Adipocyte (in vitro differentiated cells): ENCODE results near the gene BPIFB3.
A peak's percentile ranks its signal among the peaks of the same experiment; 100 is the strongest.
"Not testable (repeated sequence)": the region's sequence is repeated elsewhere in the genome, so short reads cannot be mapped to it uniquely, and the experiment has no call there.

ENCODE experiments used
- DNase-seq: peaks from one replicate; pipeline ENCODE4 v3.0.0-alpha.2; 2015; ENCODE audit warnings: low read depth
- H3K27me3 ChIP-seq: replicated peaks from 2 replicates; pipeline ENCODE4 v1.7.0; 2013; ENCODE audit warnings: mild to moderate bottlenecking, low read length, moderate library complexity; ENCODE audit not compliant: control insufficient read depth, insufficient read depth
- H3K36me3 ChIP-seq: 2 replicates; pipeline ENCODE4 v1.7.0; 2013; ENCODE audit warnings: low read length, mild to moderate bottlenecking, moderate library complexity; ENCODE audit not compliant: control insufficient read depth, insufficient read depth, severe bottlenecking
- H3K4me1 ChIP-seq: 2 replicates; pipeline ENCODE4 v1.7.0; 2013; ENCODE audit warnings: mild to moderate bottlenecking, low read length, moderate library complexity; ENCODE audit not compliant: control insufficient read depth, insufficient read depth
- H3K4me3 ChIP-seq: 2 replicates; pipeline ENCODE4 v1.7.0; 2013; ENCODE audit warnings: mild to moderate bottlenecking, low read length, moderate library complexity
- H3K9ac ChIP-seq: 2 replicates; pipeline ENCODE4 v1.7.0; 2013; ENCODE audit warnings: mild to moderate bottlenecking, low read length, moderate library complexity
- H3K9me3 ChIP-seq: 2 replicates; pipeline ENCODE4 v1.7.0; 2013; ENCODE audit warnings: mild to moderate bottlenecking, low read length, moderate library complexity; ENCODE audit not compliant: control insufficient read depth

BPIFB3 gene

DNA sequence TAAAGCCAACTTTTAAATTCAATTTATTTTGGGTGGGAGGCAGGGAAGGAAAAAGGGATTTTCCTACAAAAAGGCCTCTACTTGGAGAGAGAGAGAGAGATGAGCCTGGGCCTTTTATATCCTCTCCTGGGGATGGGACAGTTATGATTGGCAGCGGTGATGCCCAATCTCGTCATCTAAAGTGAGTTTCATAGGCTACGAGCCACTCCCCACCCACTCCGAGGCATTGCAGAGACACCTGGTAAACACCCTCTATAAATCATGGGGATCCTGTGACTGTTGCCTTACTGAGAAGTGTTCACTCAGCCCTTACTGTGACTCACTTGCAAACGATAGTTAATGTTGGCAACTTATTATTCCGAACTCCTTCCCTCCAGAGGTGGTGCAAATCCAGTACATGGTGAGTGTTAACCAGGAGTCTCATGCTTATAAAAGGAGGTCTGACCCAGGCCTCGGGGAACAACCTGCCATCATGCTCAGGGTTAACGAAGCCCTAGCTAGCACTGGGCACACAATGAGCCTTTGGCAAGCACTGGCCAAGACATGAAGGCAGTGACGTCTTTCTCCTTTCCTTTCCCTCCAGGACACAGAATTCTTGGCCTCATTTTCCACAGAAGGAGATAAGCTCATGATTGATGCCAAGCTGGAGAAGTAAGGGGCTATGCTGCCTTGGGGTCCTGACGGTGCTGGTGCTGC lies 46.3 kb downstream of the BPIFB3 start:
- H3K4me1 ChIP-seq = peaks cover 23% of the 10 kb centered on the region
- no peaks in the 10 kb centered on the region for H3K9me3 ChIP-seq
- no peak overlapping the region for H3K4me3 ChIP-seq
- H3K36me3 ChIP-seq = no peaks in the 10 kb centered on the region
- DNase-seq = no peak
- H3K27me3 ChIP-seq = peaks cover 8% of the 10 kb centered on the region
- no peak overlapping the region for H3K9ac ChIP-seq

GRCh38 chr20:33103556-33103955 lies 49.9 kb downstream of the BPIFB3 start:
- Histone ChIP-seq H3K9me3 (no peaks in the 10 kb centered on the region), H3K4me3 (no peak overlapping the region), H3K27me3 (peaks cover 8% of the 10 kb centered on the region), H3K9ac (no peak overlapping the region), H3K36me3 (no peaks in the 10 kb centered on the region), H3K4me1 (peaks cover 19% of the 10 kb centered on the region)
- no peak for DNase-seq

DNA sequence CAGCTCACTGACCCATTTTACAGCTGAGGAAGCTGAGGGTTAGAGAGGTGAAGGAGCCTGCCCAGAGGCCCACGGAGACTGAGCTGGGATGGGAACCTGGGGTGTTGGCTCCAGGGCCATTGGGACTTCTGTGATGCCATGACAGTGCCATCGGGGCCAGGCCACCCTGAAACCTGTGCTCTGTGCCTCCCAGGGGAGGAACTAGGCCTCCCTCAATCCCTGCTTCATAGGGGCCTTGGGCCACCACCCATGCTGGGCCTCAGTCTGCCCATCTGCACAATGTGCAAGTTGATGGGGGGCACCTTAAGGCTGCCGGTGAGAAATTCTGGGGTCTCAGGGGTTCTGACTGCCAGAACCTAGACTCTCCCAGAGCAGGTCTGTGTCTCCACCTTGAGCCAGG lies 50.6 kb downstream of the BPIFB3 start:
- Histone ChIP-seq H3K4me3 (no peak overlapping the region), H3K4me1 (peaks cover 19% of the 10 kb centered on the region), H3K27me3 (peaks cover 8% of the 10 kb centered on the region), H3K36me3 (no peaks in the 10 kb centered on the region), H3K9ac (peak overlapping the region; percentile 52), H3K9me3 (no peaks in the 10 kb centered on the region)
- no peak for DNase-seq

- no peaks in the 10 kb centered on the region for H3K36me3 ChIP-seq
- H3K27me3 ChIP-seq = peaks cover 8% of the 10 kb centered on the region
- H3K9me3 ChIP-seq = no peaks in the 10 kb centered on the region
- no peak for DNase-seq
- peak overlapping the region; percentile 38 for H3K4me3 ChIP-seq
- H3K9ac ChIP-seq = no peak overlapping the region
- H3K4me1 ChIP-seq = peaks cover 19% of the 10 kb centered on the region
Observed at GRCh38 chr20:33105316-33105924, 51.7 kb downstream of the BPIFB3 start.

DNA sequence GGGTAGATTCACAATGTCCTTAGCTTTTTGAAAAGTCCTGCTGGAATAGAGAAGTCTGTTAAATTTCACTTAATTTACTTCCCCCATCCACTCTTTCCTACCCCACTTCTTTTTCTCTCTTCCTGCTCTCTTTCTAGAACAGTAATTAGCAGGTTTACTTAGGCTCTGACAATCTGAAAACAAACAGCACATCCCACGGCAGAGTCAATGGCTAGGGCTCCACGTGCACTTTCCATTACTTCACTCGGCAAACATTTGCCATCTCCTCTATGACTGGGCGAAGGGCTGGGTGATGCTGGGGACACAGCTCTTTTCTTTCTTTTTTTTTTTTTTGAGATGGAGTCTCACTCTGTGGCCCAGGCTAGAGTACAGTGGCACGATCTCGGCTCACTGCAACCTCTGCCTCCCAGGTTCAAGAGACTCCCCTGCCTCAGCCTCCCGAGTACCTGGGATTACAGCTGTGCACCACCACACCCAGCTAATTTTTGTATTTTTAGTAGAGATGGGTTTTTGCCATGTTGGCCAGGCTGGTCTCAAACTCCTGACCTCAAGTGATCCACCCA lies 52.4 kb downstream of the BPIFB3 start:
- peak overlapping the region; percentile 38 for H3K4me3 ChIP-seq
- DNase-seq = not testable (repeated sequence)

DNA sequence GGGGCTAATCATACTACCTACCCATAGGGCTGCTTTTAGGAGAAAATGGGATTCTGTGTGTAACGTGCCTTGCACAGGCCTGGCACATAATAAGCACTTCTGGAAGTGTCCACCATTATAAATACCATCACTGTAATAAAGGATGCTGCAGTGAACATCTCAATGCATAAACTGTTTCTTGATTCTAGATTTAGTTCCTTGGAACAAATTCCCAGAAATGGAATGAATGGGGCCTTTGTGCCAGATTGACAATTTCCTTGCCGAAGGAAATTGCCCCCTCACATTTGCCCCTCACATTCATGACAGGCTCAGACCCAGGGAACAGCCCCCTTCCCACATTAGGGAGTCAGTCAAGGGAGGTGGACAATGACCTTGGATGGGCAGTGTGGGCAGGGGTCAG lies 55.0 kb downstream of the BPIFB3 start:
- H3K9ac ChIP-seq = no peak overlapping the region
- DNase-seq = no peak
- peaks cover 23% of the 10 kb centered on the region for H3K4me1 ChIP-seq
- H3K4me3 ChIP-seq = no peak overlapping the region
- H3K36me3 ChIP-seq = no peaks in the 10 kb centered on the region
- H3K9me3 ChIP-seq = no peaks in the 10 kb centered on the region
- H3K27me3 ChIP-seq = no peaks in the 10 kb centered on the region

More for the DNA sequence above, 52.4 kb downstream of the BPIFB3 start:
- H3K9me3 ChIP-seq, H3K27me3 ChIP-seq, H3K36me3 ChIP-seq, H3K9ac ChIP-seq: not testable (repeated sequence)
- H3K4me1 ChIP-seq = peaks cover 19% of the 10 kb centered on the region

GRCh38 chr20:33110147-33110825 lies 56.6 kb downstream of the BPIFB3 start:
- Histone ChIP-seq H3K27me3 (no peaks in the 10 kb centered on the region), H3K9ac (no peak overlapping the region), H3K4me3 (no peak overlapping the region), H3K4me1 (peaks cover 15% of the 10 kb centered on the region), H3K36me3 (no peaks in the 10 kb centered on the region), H3K9me3 (no peaks in the 10 kb centered on the region)
- no peak for DNase-seq

- Histone ChIP-seq H3K9ac (no peak overlapping the region), H3K4me1 (peaks cover 7% of the 10 kb centered on the region), H3K27me3 (no peaks in the 10 kb centered on the region), H3K36me3 (no peaks in the 10 kb centered on the region), H3K9me3 (no peaks in the 10 kb centered on the region), H3K4me3 (no peak overlapping the region)
- DNase-seq = no peak
Observed at GRCh38 chr20:33111306-33111705, 57.6 kb downstream of the BPIFB3 start.

- Histone ChIP-seq H3K27me3 (no peaks in the 10 kb centered on the region), H3K36me3 (no peaks in the 10 kb centered on the region), H3K4me1 (peaks cover 7% of the 10 kb centered on the region), H3K9me3 (no peaks in the 10 kb centered on the region), H3K4me3 (no peak overlapping the region), H3K9ac (no peak overlapping the region)
- no peak for DNase-seq
Observed at GRCh38 chr20:33112547-33113386, 59.1 kb downstream of the BPIFB3 start.

- H3K9me3 ChIP-seq = no peaks in the 10 kb centered on the region
- DNase-seq = no peak
- no peaks in the 10 kb centered on the region for H3K27me3 ChIP-seq
- H3K9ac ChIP-seq = no peak overlapping the region
- H3K36me3 ChIP-seq = no peaks in the 10 kb centered on the region
- peaks cover 7% of the 10 kb centered on the region for H3K4me1 ChIP-seq
- H3K4me3 ChIP-seq = no peak overlapping the region
Observed at GRCh38 chr20:33113387-33113908, 59.7 kb downstream of the BPIFB3 start.
